ENCODE results near the gene PHC2. TPM values are rescaled to one million over a fixed set of nuclear protein-coding genes. Genes with fewer than 3 reads are reported as not detected.

PHC2 gene
- total RNA-seq, 1 experiment from 2014 or later: 176 TPM

DNA sequence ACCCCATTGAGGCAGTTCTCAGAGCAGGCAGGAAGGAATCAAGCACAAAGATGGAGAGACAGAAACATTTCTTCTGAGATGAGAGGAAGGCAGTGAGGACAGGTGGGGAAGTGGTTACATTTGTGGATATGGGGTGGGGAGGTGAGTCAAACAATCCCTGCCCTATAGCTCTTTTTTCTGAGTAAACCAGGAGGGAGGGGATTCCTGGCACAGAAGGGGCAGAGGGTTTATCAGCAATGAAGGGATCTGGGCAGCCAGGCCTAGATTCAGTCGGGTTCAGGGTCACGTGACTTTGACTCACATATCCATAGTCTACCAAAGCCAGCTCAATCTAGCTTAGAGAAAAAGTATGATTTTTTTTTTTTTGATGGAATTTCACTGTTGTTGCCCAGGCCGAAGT is 15.7 kb upstream of the PHC2 start:
- no peaks in the 10 kb centered on the region for H3K9me2 ChIP-seq (ENCODE audit: insufficient read depth)
- TF ChIP-seq EZH2phosphoT487 (IDR thresholded peaks at IDR 0.05; ENCODE audit: borderline replicate concordance) (no peak), POLR2A (IDR thresholded peaks at IDR 0.05; ENCODE audit: borderline replicate concordance, extremely low read depth, insufficient read depth, insufficient read length) (no peak), CBX3 (IDR thresholded peaks at IDR 0.05; ENCODE audit: low read depth) (no peak), SP1 (IDR thresholded peaks at IDR 0.05; ENCODE audit: low read depth) (no peak), ZNF274 (IDR thresholded peaks at IDR 0.05; ENCODE audit: low read depth, low read length) (no peak), SIN3A (IDR thresholded peaks at IDR 0.05; ENCODE audit: low read depth) (no peak), ZFX (IDR thresholded peaks at IDR 0.05) (no peak), ELF1 (IDR thresholded peaks at IDR 0.05; ENCODE audit: borderline replicate concordance, low read depth) (no peak), EZH2 (IDR thresholded peaks at IDR 0.05) (no peak), JUND (IDR thresholded peaks at IDR 0.05) (no peak)
- TF ChIP-seq, protein P1, sequence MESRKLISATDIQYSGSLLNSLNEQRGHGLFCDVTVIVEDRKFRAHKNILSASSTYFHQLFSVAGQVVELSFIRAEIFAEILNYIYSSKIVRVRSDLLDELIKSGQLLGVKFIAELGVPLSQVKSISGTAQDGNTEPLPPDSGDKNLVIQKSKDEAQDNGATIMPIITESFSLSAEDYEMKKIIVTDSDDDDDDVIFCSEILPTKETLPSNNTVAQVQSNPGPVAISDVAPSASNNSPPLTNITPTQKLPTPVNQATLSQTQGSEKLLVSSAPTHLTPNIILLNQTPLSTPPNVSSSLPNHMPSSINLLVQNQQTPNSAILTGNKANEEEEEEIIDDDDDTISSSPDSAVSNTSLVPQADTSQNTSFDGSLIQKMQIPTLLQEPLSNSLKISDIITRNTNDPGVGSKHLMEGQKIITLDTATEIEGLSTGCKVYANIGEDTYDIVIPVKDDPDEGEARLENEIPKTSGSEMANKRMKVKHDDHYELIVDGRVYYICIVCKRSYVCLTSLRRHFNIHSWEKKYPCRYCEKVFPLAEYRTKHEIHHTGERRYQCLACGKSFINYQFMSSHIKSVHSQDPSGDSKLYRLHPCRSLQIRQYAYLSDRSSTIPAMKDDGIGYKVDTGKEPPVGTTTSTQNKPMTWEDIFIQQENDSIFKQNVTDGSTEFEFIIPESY (IDR thresholded peaks at IDR 0.05; ENCODE audit: extremely low read depth, insufficient replicate concordance, low read length): no peak
- TF ChIP-seq, protein P2, sequence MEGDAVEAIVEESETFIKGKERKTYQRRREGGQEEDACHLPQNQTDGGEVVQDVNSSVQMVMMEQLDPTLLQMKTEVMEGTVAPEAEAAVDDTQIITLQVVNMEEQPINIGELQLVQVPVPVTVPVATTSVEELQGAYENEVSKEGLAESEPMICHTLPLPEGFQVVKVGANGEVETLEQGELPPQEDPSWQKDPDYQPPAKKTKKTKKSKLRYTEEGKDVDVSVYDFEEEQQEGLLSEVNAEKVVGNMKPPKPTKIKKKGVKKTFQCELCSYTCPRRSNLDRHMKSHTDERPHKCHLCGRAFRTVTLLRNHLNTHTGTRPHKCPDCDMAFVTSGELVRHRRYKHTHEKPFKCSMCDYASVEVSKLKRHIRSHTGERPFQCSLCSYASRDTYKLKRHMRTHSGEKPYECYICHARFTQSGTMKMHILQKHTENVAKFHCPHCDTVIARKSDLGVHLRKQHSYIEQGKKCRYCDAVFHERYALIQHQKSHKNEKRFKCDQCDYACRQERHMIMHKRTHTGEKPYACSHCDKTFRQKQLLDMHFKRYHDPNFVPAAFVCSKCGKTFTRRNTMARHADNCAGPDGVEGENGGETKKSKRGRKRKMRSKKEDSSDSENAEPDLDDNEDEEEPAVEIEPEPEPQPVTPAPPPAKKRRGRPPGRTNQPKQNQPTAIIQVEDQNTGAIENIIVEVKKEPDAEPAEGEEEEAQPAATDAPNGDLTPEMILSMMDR (IDR thresholded peaks at IDR 0.05 in 2 of 3, conservative IDR thresholded peaks at IDR 0.05 in 1 of 3; ENCODE audit: borderline replicate concordance in 1 of 3, insufficient read depth in 1 of 3, low read depth in 2 of 3, low read length in 2 of 3): no peak
- H4K20me1 ChIP-seq (ENCODE audit: insufficient read depth): no peaks in the 10 kb centered on the region
- no TSS peak for BruUV-seq (replicated peaks)
- RAD21 ChIA-PET (ENCODE audit: low non-redundant PET in 1 of 2, low total read pairs in 2 of 2, uncharacterized antibody in 2 of 2, unreplicated experiment in 2 of 2): no interaction called here
- no peaks in the 10 kb centered on the region for H3K9me3 ChIP-seq (ENCODE audit: control insufficient read depth in 1 of 2, insufficient read depth in 1 of 2, low read depth in 1 of 2, low read length in 2 of 2)
- H3K27ac ChIP-seq (ENCODE audit: low read depth, low read length): no peak overlapping the region
- ATAC-seq (no peak), DNase-seq (ENCODE audit: low read depth, low spot score) (no peak)
- peaks cover 21 to 44% of the 10 kb centered on the region in 2 experiments; a peak in 3 of 4 replicates for H3K4me1 ChIP-seq (ENCODE audit: control insufficient read depth in 1 of 2, insufficient read depth in 2 of 2, low read length in 2 of 2)
- no peak overlapping the region for H3K9ac ChIP-seq (ENCODE audit: low read length)
- CTCF ChIA-PET: interaction anchor here (2.6 kb wide), 1 partner anchor 9 kb away, joined by 7 read pairs; no protein-coding TSS in a partner anchor
- H3K4me2 ChIP-seq (ENCODE audit: low read length): no peak overlapping the region
- H3K79me2 ChIP-seq (ENCODE audit: insufficient read depth, low read length): no peaks in the 10 kb centered on the region
- intact Hi-C loops (cut with micrococcal nuclease): no loop called here
- no peak overlapping the region for H2AFZ ChIP-seq (ENCODE audit: low read depth, low read length, poor library complexity, severe bottlenecking)
- no peak overlapping the region for H3K4me3 ChIP-seq (replicated peaks in 1 of 2; ENCODE audit: low read depth in 1 of 2, low read length in 2 of 2)
- H3K27me3 ChIP-seq (ENCODE audit: insufficient read depth, low read length): no peaks in the 10 kb centered on the region
- POLR2A ChIA-PET: no interaction called here
- H3K36me3 ChIP-seq (ENCODE audit: control insufficient read depth in 1 of 2, insufficient read depth in 2 of 2, low read length in 2 of 2): no peaks in the 10 kb centered on the region; a peak in 1 of 4 replicates

Data from HCT116 (cell line).